IPS DF 4.7 (cell line): ENCODE measurements around the gene MAGI1.
"Not testable (repeated sequence)": the region's sequence is repeated elsewhere in the genome, so short reads cannot be mapped to it uniquely, and the experiment has no call there.

ENCODE experiments used
- DNase-seq: peaks from one replicate; pipeline ENCODE4 v3.0.0-alpha.2; 2013; ENCODE audit warnings: low spot score; ENCODE audit errors: extremely low read depth

The MAGI1 gene

GRCh38 chr3:66038726-66039589 is at the start of gene MAGI1:
MAGI1 (minus strand) TSS chr3:66038918; CDS start chr3:66038308, 610 bp downstream.
- no peak for DNase-seq

GRCh38 chr3:66083784-66084213 is 45.1 kb upstream of the MAGI1 start:
- no peak for DNase-seq

DNA sequence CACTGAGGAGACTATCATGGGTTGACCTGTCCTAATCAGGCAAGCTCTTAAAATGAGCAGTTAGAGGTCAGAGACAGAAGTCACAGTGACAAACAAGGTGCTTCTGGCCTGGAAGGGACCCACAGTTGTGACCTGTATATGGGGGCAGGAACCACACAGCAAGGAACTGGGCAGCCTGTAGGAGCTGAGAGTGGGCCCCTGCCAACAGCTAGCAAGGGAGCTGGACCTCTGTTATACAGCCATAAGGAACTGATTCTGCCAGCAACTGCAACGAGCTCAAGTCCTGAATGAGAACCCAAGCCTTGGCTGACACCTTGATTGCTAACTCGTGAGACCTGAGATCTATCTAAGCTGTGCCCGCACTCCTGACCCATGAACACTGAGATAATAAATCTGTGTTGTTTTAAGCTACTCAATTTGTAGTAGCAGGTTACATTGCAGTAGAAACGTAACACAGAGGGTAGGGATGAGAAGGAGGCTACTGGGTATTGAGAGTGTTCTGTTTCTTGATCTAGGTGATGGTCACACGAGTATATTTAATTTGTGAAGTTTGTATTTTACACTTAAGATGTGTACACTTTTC is 44.5 kb upstream of the MAGI1 start:
- DNase-seq = no peak

DNA sequence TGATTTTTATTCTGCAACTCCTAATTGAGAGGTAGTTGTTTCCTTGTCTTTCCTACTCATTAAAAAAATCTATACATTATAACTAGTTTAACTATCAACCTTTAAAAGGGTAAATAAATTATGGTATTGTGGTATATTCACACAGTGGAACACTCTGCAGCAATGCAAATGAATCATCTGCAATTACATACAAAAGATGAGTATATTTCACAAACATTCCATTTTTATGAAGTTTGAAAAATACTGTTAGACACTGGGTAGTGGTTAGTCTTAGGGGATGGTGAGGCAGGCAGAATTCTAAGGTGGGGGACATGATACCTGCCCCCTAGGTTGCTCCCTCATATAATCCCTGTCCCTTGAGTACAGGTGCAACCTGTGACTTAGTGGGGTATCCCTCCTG is 44.0 kb upstream of the MAGI1 start:
- no peak for DNase-seq

DNA sequence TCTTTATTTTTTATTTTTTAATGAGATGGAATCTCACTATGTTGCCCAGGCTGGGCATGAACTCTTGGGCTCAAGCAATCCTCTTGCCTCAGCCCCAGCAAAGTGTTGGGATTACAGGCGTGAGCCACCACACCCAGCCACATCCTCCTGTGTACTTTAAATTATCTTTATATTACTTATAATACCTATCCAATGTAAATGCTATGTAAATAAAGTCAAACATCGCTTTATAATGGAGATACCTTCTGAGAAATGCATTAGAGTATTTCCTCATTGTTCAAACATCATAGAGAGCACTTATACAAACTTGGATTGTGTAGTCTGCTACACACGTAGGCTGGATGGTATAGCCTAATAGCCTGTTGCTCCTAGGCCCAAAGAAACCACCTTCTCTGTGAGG is 41.4 kb upstream of the MAGI1 start:
- DNase-seq = no peak

DNA sequence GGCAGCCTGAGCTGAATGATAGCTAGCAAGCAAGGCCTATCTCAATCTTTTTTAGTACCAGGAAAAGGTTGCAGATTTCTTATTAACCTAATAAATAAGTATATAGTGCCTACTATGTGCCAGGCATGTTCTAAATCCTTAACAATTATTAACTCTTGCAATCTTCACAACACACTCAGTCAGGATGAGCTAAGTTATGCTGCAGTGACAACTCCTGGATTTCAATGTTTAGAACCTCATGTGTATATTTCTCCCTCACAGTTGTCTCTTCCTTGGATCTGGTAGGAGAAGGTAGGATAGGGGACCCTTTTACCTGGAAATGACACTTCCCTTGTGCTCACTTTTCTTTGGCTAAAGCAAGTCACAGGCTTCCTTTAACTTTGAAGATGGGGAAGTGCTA is 39.3 kb upstream of the MAGI1 start:
- DNase-seq = no peak

- DNase-seq = no peak
These were observed 38.2 kb upstream of the MAGI1 start for GRCh38 chr3:66076861-66077470.

- DNase-seq = no peak
These were observed 36.6 kb upstream of the MAGI1 start for GRCh38 chr3:66075281-66075680.

- no peak for DNase-seq
These were observed 34.9 kb upstream of the MAGI1 start for GRCh38 chr3:66073464-66074141.

GRCh38 chr3:66068255-66068654 is 29.5 kb upstream of the MAGI1 start:
- no peak for DNase-seq

DNA sequence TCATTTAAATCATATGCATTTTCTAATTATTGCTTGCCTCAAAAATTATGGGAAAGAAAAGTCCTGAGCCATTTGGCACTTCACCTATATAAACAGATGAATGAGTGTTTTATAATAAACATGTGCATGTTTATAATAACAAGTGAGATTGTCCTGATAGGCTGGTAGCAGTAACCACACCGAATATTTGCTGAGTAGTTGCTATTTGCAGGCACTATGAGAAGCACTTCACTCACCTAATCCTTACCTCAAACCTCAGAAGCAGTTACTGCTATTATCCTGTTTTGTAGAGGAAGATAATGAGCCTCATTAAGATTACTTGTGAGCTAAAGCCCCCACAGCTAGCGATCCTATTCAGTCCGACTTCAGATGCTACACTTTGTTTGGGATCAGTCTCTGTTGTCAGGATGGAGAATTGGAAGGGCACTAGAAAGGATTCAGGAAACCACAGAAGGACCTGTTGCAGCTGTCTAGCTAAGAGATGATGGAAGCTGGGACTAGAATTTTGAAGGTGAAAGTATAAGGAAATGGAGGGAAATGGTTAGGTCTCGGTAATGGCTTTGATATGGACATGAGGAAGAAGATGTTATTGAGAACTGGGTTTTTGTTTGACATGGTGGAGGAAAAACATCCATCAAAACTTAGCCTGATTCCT is 28.4 kb upstream of the MAGI1 start:
- no peak for DNase-seq

GRCh38 chr3:66055289-66055688 is 16.6 kb upstream of the MAGI1 start:
- no peak for DNase-seq

DNA sequence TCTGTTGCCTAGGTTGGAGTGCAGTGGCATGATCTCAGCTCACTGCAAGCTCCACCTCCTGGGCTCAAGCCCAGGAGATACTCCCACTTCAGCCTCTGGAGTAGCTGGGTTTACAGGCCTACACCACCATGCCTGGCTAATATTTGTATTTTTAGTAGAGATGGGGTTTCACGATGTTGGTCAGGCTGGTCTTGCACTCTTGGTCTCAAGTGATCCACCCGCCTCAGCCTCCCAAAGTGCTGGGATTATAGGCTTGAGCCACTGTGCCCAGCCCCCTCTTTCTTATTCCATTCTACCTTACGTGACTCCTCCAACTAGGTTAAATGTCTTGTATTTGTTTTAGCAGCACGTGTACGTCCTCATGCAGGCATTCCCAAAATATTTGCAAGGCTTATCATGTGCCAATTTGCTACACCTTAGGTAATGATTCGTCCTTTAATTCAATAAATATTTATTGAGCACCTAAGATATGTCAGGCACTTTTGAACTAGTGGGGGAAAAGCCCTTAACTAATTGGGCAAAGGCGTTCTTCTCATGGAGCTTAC is 14.9 kb upstream of the MAGI1 start:
- DNase-seq = no peak

GRCh38 chr3:66052721-66053549 is 14.2 kb upstream of the MAGI1 start:
- no peak for DNase-seq

- no peak for DNase-seq
These were observed 12.1 kb upstream of the MAGI1 start for GRCh38 chr3:66050821-66051220.

DNA sequence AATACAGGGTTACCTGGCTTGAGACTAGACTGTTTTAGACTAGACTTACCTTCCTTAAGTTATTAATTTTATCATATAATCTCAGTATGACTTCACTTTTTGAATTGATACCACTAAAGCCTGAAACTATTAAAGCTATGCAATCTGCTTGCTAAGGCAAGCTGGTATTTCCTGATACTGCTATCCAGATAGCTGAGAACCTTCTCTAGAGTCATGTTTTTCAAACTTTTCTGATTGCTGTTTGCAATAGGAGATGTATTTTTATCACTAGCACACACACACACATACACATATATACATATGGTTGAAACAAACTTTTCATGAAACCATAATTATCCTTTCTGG is 9.3 kb upstream of the MAGI1 start:
- no peak for DNase-seq

DNA sequence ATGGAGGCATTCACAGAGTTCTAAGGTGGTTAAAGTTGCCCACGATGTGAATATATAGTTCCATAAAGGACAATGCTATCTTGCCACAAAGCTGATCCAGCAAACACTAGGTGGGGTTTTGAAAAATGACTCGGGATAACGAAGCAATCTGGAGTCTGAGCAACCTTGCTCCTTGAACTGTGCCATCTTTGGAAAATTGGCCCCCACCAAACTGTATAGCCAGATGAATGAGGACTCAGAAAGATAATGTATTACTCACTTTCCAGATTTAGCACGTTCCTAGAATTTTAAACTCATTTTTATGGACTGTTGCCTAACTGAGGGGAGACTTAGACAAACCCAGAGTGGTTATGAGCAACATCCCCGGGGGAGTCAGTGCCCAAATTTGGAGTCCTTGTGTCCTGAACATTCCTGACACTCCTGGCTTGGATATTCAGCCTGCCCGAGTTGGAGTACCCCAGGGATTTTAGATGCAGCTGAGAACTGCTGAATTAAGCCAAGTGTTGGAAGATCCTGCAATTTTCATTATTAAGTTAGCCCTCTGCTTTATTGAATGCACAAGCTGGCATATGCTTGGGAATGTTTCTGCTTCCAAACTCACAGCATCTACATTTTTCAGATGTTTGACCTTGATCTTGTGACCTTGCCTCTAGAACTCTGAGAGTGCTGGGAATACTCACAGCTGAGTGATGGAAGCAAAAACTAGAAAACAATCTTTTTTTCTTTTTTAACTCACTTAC is 8.8 kb upstream of the MAGI1 start:
- DNase-seq = no peak

GRCh38 chr3:66046321-66046720 is 7.6 kb upstream of the MAGI1 start:
- not testable (repeated sequence) for DNase-seq

- DNase-seq = no peak
These were observed 3.1 kb upstream of the MAGI1 start for GRCh38 chr3:66041828-66042227.

- no peak for DNase-seq
These were observed 2.4 kb upstream of the MAGI1 start for GRCh38 chr3:66041116-66041515.
